Measurements from ENCODE around the gene ARHGEF1.

The ARHGEF1 gene

DNA sequence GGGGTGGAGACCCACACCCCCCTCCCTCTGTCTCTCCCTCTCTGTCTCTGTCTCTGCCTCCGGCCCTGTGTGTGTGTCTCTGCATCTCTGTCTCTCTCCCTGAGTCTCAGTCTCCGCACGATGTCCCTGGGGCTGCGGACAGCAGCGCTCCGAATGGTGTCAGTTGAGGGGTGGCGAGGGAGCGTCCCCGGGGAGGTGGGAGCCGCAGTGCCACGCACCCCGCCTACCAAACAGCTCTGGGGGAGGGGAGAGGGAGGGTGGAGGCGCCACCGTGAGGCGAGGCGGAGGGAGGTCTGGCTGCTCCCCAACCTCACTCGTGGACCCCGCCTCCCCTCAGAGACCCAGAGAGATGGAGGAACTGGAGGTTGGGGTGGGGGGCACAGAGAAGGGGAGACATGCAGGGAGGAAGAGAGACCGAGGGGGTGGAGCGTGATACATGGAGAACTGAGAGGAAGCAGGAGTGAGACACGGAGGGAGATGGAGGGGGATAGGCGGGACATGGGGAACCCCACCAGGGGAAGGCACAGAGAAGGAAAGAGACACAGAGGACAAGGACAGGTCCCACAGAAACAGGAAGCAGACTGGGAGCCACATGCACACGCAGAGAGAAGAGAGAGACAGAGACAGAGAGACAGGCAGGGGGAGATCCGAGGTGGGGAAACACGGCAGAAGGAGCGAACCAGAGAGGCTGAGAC, 38.0 kb downstream of the ARHGEF1 start:
- no peak for DNase-seq

DNA sequence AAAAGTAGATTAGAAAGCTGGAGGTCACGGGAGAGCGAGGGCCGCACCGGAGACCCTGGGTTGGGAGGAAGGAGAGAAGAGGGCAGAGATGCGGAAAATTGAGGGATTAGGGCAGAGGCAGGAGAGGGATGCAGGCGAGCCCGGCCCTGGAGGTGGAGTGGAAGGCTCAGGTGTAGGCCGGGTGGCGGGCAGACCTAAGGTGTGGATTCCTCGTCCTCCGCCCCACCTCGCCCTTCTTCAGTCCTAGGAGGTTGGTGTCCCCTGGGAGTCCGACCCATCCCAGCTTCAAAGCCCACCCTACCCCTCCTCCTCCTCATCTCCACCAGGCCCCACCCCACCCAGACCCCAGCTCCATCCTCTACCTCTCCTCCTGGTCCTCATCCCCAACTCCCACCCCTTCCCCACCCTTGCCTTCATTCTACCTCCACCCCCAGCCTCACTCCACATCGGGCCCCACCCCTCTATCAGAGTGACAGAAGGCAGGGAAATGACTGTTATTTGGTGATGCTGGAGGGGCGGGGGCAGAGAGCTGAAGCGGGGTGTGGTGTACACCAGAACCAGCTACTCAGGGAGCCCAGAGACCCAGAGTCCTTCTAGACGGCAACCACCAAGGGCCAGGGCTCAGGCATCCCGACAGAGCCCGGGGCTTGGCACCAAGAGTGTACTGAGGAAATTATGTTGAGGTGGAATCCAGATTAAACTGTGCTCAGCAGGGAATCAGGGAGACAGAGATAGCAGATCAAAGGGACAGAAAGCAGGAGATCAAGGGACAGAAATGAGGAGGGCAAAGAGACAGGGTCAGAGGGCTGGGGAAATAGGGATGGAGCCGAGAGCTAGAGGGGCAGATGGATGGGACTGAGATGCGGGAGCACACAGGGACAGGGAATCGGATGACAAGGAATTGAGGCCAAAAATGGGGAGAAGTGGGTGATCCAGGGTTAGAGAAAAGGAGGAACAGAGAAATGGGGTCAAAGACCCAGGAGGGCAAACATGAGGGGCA, 38.9 kb downstream of the ARHGEF1 start:
- no peak for DNase-seq

DNA sequence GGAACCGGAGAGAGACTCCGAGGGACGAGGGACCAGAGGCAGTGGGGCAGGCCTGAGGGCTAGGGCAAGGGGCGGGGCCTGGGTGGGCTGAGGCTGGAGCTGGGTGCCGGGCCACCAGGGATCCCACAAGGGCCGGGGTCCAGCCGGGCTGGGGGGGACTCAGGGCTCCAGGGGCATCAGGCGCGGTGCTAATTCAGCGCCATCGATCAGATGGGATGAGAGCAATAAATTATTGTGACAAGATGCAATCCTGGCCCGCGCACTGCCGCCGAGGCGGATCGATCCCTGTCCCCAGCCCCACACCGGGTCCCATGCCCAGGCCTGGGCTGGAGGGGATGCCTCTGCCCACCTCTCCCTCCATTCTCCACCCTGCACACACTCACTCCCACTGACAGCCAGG, 39.6 kb downstream of the ARHGEF1 start:
- no peak for DNase-seq

DNA sequence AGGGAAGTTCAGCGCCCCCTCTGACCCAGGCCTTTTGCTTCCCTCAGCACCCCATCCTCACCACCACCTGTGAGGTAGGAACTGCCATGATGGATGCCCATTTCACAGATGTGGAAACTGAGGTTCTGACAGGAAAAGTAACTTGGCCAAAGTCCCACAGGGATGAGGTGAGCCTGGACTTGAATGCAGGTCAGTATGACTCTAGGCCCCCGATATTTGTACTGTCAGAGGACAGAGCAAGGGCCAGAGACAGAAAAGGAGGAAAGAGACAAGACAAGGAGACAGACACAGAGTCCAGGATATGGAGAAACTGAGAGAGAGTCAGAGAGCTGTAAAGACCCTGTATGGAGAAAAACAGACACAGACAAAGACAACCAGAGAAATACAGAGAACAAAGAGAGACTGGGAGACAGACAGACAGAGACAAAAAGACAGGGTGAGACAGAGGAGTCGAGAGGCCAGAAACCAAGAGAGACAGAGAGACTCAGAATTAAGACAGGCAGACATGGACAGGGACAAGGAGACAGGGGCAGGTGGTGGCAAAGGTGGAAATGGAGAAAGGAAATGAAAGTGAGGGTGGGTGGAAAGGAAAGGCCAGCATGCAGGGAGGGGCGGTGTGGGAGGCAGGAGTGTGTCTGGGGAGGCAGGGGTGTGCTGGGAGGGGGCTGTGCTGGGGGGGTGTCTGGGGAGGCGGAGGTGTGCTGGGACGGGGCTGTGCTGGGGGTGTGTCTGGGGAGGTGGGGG, 40.2 kb downstream of the ARHGEF1 start:
- DNase-seq, result no peak

DNA sequence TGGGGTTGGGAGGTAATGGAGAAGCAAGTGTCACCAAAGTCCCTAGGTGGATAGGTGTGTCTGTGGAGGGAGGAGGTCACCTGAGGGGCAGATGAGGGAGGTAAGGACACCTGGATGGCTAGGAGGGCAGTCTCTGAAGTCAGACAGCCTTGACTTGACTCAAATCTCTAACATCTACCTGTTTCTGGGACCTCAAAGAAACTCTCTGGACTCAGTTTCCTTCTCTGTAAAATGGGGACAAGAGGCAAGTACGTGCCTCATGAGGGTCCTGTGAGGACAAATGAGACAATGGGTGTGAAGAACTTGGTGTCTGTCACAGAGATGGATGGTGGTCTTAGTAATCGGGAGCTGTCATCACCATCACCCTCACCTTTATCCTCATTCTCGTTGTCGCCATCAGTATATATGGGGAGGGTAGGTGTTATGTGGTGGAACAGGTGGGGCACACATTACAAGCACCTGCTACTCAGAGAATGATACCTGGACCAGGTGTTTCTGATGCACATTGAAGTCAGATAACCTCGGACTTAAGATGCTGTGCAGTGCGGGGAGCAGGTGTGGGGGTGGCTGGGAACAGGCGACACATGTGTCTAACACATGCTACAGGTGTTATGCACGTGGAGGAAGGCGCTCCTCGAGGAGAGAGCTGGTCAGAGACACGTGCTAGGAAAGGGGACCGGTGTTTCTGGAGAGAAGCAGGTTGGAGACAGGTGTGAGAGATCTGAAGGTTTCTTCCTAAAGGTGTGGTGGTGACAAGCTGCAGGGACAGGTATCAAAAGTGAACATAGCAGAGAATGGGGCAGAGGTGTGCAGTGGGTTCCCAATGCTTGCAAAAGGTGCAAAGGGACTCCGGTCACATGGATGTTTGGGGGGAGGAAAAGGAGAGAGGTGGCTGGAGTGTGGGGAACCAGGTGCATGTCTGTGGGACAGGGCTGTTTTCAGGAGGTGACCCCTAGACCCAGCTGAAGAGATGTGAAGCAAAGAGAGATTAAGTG, 41.5 kb downstream of the ARHGEF1 start:
- DNase-seq, result no peak

DNA sequence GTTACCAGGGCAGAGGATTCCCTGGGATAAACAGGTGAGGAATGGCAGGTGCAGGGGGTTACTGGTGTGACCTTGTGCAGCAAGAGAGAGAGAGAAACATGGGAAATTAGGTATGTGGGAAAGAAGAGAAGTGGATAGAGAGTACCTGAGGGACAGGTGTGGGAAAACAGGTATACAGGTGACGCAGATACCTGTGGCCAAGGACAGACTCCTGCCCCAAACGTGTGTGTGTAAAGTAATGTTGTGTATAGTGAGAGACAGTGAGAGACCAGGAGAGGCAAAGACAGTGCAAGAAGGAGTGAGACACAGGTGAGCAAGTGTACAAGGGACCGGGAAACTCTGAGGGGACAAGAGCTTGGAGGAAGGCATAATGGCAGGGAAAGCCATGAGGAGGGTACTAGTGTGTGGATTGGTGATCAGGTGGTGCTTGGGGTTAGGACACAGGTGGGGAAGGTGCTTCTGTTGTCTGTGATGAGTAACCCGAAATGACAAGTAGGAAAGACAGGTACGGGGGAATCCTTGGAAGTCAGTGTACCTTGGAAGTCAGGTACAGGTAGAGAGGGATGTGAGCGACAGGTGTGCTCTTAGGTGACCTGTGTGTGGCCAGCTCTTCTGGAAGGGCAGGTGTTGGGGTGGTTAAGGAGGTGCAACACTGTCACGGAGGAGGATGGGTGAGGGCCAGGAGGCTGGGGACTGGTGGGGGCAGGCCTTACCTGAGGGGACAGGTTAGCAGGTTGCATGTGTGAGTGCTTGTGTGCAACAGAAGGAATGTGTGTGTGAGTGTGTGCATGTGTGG, 42.4 kb downstream of the ARHGEF1 start:
- no peak for DNase-seq

DNA sequence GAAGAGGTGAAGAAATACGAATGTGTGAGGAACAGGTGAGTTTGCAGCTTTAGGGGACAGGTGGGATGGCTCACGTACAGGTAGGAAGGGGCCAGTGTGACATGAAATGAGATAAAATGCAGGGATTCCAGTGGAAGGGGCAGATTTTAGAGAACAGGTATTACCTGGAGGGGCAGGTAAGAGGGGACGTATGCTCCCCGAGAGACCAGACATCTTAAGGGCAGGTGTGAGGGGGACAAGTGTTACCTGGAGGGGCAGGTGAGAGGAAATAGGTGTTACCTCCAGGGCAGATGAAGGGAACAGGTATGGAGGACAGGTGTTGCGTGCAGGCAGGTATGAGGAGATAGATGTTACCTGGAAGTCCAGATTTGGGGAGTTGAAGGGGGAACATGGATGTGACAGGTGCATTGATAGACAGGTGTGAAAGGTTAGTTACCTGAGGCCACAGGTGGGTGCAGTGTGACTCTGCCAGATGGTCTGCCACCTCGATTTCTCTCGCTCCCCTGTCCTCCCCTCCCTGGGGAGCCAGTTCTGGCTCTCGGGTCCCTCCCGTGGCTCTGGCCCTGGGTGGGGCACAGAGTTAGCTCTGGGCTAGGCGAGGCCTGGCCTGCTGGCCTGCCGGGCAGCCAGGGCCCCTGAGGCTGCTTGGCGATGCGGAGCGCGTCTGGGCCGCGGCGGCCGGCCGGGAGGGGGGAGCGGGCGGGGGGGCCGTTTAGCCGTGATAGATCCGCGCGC, 43.2 kb downstream of the ARHGEF1 start:
- DNase-seq, result no peak

DNA sequence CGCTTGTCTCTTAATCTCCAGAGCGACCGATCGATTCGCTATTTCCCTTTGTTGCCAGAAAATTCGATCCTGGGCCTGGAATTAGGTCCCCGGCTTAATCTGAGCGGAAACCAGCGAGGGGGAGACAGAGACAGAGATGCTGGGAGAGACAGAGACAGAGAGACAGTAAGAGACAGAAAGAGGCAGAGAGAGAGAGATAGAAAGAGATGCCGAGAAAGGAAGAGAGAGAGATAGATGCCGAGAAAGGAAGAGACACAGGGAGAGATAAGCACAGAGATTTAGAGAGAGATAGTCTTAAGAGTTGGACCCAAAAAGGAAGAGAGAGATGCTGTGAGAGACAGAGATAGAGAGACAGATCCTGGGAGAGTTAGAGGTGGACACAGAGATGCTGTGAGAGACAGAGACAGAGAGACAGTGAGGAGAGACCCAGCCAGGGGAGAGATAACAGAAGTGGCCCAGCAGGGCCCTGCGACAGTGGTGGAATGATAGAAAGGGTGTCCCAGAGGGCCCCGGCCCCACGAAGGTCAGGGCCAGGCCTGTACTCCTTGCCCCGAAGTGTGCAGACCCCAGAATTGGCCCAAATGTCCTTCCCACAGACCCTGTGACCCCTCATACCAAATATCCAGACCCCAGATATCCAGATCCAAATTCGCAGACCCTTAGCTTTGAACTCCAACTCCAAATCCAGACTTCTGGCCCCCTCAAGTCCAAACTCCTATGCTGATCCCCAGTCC, 43.9 kb downstream of the ARHGEF1 start:
- DNase-seq, result no peak

DNA sequence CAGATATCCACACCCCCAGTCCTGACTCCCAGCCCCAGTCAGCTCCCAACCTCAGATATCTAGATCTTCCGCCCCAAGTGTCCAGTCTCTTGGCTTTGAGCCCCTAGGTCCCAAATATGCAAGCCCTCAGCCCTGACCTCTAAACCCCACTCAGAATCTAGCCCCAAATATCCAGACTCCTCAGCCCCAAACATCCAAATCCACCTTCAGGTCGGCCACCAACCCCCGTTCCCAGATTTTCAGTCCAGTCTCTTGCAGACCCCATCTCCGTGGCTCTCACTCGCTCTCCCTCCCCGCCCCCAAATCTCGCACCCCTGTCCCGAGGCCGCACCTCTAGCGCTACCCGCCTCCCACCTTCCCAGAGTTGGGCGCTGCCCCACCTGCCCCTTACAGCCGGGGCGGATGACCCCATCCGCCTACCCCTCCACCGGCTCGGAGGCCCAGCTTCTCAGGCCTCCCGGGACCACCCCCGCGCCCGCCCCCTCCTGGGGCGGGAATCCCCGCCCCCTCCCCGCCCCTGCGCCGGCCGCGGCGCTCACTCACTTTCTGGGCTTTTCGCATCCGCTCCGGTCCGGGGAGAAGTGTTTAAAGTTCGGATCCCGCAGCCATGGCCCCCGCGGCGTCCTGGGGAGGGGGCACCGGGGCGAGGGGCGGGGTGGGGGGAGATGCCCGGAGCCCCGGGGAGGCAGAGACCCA, 44.7 kb downstream of the ARHGEF1 start:
- DNase-seq, result no peak

DNA sequence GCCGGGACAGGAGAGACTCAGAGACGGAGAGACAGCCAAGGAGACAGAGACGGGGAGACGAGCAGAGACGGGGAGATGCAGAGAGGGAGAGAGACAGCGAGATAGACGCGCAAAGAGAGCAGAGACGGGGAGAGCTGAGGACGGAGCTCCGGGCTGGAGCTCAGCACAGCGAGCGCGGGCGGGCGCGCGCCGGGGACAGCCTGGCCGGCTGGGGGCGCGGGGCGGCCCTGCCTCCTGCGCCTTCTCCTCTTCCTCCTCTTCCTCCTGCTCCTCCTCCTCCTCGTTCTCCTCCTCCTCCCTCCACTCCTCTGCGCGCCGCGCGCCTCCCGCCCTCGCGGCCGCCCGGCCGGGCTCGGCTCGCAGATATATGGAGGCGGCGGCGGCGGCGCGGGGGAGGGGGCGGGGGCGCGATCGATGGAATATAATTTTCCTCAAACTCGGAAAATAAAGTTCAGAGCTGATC, 45.3 kb downstream of the ARHGEF1 start, which contains the start of gene ERFL:
TSS of gene ERFL (minus strand) at position 229 of the 463 bp plus-strand sequence. CDS start 15,530 bp downstream, outside the sequence.
- no peak for DNase-seq

DNA sequence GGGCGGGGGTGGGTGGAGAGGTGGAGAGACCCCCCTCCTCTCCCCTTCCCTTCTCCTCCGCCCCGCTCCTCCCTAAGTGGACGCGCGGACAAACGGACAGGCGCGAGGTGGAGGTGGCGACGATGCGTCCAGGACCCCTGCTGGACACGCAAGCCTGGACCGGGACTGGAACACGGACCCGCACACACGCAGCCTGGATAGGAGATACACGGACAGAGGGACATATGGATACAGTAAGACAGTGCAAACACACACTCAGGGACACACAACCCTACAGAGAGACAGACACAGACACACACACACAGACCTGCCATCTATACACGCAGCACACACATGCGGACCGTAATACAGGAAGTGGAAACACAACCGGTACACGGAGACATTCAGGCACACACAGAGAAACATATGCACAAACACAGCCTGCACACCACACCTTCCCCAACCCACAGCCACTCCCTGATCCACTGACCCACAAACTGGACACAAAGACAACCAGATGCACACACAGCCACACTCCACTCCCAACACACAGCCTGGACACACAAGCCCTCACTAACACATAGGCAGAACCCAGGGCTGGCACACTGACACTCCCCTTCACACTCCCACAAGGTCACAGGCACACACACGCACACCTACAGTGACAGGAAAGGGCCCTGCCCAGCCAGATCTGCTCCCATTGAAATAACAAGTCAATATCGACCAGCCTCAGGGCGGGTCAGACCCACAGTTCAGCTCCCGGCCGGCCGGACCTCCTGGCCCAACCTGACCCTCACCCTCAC, 46.0 kb downstream of the ARHGEF1 start:
- DNase-seq, result no peak

DNA sequence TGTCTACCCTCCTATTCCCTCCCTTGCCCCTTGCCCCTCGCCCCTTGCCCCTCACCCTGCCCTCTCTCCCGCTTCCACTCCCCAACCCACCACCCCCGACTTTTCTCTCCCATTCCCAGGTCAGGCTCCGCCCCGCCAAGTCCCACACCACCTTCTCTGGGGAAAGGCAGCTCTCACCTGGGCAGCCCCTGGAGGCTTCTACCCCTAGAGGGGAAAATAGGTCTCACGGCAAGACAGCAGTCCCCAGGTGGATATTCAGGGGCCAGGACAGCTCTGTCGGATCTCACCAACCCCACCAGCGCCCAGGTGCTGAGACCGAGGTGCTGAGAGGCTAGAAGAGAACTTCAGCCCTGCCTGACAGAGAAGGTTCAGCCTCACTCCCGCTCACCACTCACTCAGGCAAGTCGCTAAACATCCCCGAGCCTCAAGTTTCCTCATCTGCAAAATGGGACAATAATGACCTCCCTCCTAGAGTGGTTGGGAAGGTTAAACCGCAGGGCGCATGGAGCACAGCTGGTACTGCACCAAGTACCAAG, 46.6 kb downstream of the ARHGEF1 start:
- DNase-seq, result no peak

DNA sequence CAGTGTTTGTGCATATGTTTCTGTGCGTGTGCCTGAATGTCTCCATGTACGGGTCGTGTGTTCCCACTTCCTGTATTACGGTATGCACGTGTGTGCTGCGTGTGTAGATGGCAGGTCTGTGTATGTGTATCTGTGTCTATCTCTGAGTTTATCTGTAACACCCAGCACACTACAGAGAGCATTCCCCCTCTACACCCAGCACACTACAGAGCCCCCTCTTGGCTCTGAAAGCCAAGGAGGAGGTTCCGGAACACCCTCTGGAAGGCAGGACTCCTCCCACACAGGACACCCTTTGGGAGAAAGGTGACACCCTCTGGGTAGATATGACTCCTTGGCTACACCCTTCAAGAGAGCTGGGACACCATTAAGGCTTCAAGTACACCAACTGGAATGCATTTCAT, 47.3 kb downstream of the ARHGEF1 start:
- DNase-seq, result no peak

DNA sequence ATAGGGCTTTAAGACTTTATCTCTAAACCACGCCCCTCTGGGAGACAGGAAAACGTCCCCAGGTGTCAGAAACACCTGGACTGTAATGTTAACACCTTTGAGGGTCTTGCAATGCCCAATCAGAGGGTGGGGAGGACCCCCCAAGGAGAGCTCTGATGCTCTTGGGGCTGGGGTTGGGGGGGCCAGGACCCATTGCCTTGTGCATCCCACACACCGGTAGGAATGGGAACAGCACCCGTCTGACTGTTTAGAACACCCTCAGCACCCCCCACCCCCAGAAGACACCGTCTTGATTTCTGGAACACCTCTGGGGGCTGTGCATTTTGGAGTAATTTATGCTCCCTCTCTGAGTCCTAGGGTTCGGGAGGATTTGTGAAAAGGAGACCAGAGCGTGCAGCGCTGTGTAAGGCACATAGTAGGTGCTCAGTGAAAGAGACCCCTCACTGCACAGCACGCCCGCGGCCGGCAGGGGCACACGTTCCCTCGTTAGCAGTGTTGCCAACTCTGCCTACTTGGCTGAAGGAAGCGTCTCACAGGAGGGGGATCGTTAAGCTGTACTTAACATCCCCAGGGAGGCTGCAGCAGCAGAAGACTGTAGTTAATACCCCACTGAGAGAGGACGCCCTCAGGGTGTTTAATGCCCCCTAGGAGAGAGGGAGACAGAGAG, 48.1 kb downstream of the ARHGEF1 start:
- DNase-seq, result no peak

DNA sequence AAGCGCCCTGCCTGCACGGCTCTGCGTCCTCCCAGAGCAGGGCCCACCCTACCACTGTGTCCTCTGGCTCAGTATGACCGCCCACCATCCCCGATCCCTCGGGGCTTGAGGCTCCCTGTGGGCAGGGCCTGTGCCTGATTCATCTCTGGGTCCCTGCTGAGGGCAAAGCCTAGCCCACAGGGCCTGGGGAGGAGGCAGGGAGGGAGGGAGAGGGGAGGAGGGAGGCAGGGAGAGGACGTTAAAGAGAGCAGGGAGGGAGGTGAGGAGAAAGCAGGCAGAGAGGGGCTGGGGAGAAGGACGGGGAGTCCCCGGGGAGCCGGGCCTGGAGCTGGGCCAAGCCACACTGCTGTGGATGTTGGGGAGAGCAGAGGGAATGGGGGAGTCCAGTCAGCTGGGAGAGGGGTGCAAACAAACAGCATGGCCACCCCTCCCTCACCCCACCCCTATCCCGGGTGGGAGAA, 49.3 kb downstream of the ARHGEF1 start:
- no peak for DNase-seq

DNA sequence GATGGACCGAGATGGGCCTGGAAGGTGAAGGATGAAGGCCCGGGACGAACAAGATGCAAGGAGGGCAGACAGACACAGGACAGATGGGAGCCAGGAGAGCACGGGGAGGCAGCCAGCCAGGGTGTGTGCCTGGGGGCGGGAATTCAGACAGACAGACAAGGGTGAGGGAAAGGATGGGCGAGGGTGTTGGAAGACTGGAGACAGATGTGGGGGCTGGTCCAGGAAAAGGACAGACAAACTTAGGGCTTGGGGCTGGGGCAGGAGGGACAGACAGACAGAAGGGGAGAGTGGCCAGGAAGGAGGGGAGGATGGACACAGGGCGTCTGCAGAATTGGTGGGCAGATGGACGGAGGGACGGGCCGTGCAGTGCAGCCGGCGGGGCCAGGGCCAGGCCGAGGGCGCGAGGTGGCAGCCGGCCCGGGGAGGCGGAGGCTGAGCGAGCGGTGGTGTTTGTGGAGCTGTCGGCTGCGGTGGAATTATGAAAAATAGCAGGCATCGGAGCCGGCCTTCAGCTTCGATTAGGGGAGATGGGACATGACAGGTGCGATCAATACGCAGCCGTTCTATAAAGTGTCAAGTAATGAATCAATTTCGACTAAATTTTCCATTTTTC, 49.8 kb downstream of the ARHGEF1 start:
- DNase-seq, result no peak
